HG03139 (cell line): ENCODE measurements around the gene LTBP1.

Experiments used
- ATAC-seq: cut with Tn5 transposase; IDR thresholded peaks from one replicate; pipeline ENCODE4 v1.9.1; 2021; ENCODE audit not compliant: unreplicated experiment

LTBP1 gene

GRCh38 chr2:33107690-33108482 lies 161.1 kb downstream of the LTBP1 start:
- no peak for ATAC-seq

DNA sequence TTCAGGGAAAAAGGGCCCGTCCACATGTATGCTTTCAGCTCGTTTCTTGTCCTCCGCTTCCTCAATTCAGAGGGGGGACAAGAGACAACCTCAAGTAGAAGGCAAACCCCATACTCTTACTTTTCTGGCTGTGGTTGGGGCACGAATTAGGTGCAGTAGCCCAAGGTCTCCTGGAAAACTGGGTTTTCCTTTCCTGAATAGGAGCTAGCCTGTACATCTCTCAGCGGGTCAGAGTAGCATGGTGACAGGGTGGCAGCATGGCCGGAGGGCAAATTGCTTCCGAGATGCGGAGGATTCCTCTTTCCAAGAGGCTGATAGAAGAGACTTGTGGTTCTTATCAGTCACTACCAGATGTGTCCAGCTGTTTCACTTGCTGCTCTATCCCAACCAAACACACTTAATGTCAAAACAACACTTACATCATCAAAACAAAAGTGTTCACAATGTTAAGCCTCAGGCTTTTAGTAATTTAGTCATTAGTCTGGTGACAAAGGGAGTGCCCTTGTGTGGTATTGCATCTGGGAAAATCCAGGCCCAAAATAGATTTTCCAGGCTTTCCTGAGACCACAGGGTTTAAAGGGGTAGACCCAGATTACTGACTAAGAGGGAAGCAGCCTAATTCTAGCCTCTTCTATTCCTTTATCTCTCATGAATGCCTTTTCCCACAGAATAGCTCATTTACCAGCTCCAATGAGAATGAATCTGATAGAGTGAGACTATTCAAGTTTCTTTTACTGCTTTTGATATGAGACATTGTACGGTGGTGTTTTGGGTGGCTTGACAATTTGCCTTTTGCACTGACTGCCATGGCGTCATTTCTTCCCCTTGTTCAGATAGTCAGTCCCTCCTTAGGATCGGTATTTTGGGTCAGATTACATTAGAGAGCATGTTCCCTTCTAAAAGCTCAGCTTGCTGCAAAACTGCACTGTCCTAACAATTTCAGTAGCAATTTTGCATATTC lies 162.0 kb downstream of the LTBP1 start:
- no peak for ATAC-seq

- no peak for ATAC-seq
These were observed 163.7 kb downstream of the LTBP1 start for GRCh38 chr2:33110461-33110860.

- ATAC-seq, result no peak
These were observed 164.3 kb downstream of the LTBP1 start for GRCh38 chr2:33111002-33111446.

GRCh38 chr2:33115196-33115595 lies 168.4 kb downstream of the LTBP1 start:
- ATAC-seq, result no peak

DNA sequence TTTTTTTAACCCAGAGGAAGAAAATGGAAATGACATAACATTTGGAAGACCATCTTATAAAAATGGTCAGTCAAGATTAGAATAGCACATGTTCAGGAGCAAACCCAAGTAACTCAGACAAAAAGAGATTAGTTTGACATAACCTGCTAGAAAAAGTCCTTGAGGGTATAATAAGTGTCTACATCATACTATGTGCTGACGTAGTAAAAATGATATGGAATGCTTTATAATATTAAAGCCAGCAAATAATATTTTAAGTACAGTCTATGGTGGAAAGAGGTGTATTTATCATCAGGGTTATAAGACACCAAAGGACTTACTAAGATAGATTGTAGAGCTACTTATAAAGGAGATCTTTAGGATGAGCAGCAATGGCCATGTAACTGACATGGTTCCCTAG lies 169.0 kb downstream of the LTBP1 start:
- no peak for ATAC-seq

- ATAC-seq, result no peak
These were observed 170.0 kb downstream of the LTBP1 start for GRCh38 chr2:33116799-33117198.

- no peak for ATAC-seq
These were observed 171.9 kb downstream of the LTBP1 start for GRCh38 chr2:33118651-33119050.

- ATAC-seq, result no peak
These were observed 174.7 kb downstream of the LTBP1 start for GRCh38 chr2:33121416-33121815.

DNA sequence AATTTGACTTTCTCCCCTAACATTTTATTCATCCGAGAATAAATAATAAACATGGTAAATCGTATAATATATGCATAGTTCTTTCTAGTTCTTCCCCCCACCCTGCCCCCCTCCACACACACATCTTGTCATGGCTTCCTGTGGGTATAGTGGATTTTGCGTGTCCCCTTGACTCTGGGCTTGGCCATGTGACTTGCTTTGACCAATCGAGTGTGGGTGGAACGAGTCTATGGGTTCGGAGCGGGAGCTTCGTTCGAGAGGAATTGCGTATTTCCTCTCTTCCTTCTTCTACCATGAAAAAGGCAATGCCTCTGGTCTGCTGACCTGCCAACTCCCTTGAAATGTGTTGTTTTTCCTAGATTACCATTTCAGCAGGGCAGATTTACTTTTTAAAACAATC lies 175.2 kb downstream of the LTBP1 start:
- no peak for ATAC-seq

- ATAC-seq, result no peak
These were observed 176.0 kb downstream of the LTBP1 start for GRCh38 chr2:33122726-33123125.

DNA sequence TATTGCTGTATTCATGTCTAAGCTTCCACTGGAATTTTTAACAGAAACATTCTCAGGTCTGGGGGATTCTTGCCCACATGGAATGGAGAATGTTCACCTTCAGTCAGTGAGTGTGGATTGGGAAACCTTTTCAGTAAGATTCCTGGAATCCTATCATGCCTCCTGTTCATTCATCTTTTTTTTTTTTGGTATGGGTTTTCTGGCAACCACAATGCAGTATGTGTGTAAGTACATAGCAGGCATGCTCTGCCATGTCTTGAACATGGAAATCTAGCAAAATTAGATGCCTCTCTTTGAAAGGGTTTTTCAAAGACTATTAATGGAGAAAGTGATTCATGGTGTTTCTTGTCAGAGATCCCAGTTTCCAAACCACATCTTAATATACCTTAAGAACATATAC lies 176.5 kb downstream of the LTBP1 start:
- ATAC-seq, result no peak

DNA sequence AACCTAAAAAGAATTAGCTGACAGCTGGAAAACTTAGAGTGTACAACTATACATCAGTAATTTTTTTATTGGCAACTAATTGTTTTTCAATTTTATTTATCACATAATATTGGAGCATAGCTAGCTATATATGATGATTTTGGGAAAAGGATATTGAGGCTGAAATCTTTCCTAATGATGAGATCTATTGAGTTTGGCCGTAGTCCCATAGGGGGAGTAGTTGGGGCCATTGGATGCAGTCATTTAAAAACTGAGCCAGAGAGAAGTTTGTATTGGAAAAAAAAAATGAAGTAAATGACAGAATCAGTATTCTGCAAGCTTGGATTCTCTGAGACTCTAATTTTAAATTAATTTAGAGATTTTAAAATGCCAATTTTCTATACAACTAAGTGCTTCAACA lies 179.8 kb downstream of the LTBP1 start:
- ATAC-seq, result no peak

DNA sequence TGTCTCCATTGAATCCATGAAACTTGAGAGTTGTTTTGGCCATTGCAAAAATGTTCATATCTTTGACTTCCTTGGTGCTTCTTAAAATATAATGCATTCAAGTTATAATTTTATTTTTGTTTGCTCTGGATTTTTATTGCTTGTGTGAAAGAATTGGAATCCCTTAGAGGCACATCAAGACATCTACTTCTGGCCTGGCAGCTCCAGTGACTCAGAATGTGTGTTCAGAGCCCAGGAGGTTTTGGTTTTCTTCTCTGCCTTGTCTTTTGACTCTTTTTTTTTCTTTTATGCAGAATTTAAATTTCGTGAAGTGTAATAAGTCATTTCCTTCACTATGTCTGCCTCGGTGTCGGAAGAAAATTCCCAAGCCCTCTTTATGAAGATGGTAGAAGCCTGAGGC lies 180.2 kb downstream of the LTBP1 start:
- ATAC-seq, result no peak

DNA sequence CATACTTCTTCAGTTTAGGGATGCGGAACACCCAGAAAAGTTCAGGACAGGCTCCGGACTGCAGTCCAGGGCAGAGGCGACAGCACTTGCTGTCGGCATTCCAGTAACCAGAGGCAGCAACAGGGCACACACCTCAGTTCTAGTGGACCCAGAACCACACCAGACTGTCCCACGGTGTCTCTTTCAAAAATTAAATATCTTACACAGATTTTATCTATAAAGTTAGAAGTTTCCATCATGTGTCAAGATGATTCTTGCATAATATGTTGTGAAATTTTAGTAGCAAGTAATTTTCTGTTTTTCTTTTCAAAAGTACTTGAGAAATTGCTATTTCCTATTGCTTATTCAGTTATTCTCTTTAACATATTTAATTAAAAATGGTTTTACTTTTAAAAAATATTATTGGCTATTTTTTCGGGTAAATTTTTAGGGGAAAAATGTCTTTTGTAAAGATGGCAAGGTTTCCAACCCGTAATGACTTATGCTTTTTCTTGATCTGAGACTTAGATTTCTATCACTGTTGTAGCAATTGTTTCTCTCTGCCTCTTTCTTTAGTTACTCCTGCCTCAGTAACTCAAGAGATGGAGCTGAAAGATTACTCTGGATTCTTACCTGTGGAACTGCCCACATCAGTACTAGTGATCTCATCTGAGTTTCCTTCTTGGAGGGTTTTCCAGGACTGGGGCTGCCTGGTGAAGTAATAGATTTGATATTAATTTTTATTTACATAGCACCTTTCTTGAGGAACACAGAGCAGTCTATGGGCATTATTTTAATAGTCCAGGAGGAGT lies 182.7 kb downstream of the LTBP1 start:
- no peak for ATAC-seq

DNA sequence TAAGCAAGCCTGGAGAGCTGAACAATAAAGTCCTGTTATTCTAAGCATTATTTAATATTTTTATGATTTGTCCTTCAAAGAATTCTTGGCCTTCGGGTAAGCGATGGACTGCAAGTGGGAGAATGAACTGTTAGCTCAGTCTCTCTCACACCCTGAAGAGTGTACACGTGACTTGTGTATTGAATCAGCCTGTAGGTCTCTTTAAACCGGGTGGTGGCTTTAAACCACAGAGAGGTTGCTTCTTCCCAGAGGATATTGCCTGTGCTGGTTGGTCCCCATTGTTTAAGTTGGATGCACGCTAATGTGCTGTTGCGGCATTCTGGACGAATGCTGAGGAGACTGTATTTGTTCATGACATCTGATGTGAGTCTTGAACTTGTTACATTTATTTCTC lies 183.3 kb downstream of the LTBP1 start:
- no peak for ATAC-seq

- no peak for ATAC-seq
These were observed 183.8 kb downstream of the LTBP1 start for GRCh38 chr2:33130544-33130943.

GRCh38 chr2:33131111-33131510 lies 184.4 kb downstream of the LTBP1 start:
- ATAC-seq, result no peak

DNA sequence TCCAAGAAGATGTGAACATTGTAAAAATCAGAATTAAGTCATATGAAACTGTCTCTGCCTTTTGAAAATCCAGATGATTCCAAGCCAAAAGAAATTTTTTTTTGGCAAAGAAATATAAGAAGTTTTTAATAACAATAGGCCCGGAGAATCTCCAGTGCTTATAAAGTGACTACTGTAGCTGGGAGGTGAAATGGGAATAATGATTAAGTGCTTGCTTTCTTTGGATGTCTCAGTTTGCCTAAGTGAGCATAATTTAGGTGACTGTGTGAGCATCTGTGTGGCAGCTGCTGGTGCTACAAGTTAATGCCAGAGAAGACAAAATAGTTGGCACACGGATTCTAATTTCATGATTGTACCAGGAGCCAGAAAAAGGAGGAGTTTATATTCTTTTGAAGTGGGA lies 185.0 kb downstream of the LTBP1 start:
- no peak for ATAC-seq

DNA sequence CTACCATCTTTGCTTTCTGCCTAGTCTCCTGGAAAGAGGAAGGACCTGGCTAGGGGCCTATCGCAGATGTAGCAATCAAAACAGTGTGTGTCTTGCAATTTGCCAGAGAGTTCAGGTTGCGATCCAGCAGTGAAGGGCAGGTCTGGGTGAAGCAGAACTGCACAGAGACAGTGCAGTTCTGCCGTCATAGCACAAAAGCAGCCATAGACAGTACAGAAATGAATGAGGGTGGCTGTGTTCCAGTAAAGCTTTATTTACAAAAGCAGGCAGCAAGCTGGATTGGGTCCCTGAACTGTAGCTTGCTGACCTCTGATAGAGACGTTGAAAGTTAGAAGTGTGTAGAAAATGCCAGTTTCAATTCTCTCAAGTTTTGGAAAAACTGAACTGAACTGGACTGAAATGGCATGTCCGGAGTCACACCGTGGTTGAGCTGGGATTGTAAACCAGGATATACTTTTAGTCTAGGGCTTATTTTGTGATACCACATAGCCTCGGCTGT lies 186.8 kb downstream of the LTBP1 start:
- no peak for ATAC-seq
